ENCODE data around the gene SPAM1. TPM values are rescaled to one million over a fixed set of nuclear protein-coding genes. Genes with fewer than 3 reads are reported as not detected.

Gene SPAM1
- total RNA-seq, 4 donors from 2014 or later: not detected

DNA sequence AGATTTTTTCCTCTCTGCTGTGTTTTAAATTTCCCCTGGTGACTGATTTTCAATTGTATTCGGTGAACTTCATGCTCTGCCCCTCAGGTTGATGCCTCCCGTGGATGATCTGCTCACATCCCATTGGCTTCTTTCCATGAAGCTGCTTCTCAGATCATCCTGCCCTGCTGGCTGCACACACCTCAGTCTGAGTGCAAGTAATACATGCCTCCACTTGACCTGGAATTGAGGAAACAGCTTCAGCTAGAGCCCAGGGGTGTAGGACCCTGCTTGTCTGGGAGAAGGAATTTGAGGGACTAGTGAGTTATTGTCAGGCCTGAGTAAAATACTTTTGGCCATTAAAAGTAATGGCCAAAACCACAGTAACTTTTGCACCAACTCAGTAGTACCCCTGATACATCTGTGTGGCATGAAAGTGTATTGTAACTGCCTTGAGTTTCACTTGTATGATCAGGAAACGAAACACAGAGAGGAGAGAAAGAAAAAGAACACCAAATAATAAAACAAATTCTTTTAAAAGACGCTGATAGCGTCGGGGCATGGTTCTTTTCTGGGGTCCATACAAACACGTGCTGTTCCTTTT is 49.4 kb downstream of the SPAM1 start:
- no peaks in the 10 kb centered on the region for H3K27me3 ChIP-seq
- TF ChIP-seq CTCF (IDR thresholded peaks at IDR 0.05): no peak
- TF ChIP-seq POLR2A (IDR thresholded peaks at IDR 0.05): no peak
- no peak for TF ChIP-seq EP300 (IDR thresholded peaks at IDR 0.05)
- no peak for TF ChIP-seq POLR2AphosphoS5 (IDR thresholded peaks at IDR 0.05)
- no peaks in the 10 kb centered on the region for H3K4me1 ChIP-seq
- no peak overlapping the region for H3K27ac ChIP-seq
- H3K4me3 ChIP-seq: no peak overlapping the region
- WGBS: 40% methylated on average over 7 of the region's 7 CpGs
- DNase-seq (ENCODE audit: low spot score in 2 of 2): no peak
- H3K9me3 ChIP-seq: no peaks in the 10 kb centered on the region
- H3K36me3 ChIP-seq: no peaks in the 10 kb centered on the region

GRCh38 chr7:123975084-123975483 is 50.0 kb downstream of the SPAM1 start:
- H3K9me3 ChIP-seq: no peaks in the 10 kb centered on the region
- H3K27me3 ChIP-seq: no peaks in the 10 kb centered on the region
- no peaks in the 10 kb centered on the region for H3K36me3 ChIP-seq
- no peak for TF ChIP-seq CTCF (IDR thresholded peaks at IDR 0.05)
- no peak for TF ChIP-seq POLR2A (IDR thresholded peaks at IDR 0.05)
- no peak for TF ChIP-seq POLR2AphosphoS5 (IDR thresholded peaks at IDR 0.05)
- no peak for TF ChIP-seq EP300 (IDR thresholded peaks at IDR 0.05)
- H3K27ac ChIP-seq: no peak overlapping the region
- DNase-seq (ENCODE audit: low spot score in 2 of 2): no peak
- no peaks in the 10 kb centered on the region for H3K4me1 ChIP-seq
- H3K4me3 ChIP-seq: no peak overlapping the region

DNA sequence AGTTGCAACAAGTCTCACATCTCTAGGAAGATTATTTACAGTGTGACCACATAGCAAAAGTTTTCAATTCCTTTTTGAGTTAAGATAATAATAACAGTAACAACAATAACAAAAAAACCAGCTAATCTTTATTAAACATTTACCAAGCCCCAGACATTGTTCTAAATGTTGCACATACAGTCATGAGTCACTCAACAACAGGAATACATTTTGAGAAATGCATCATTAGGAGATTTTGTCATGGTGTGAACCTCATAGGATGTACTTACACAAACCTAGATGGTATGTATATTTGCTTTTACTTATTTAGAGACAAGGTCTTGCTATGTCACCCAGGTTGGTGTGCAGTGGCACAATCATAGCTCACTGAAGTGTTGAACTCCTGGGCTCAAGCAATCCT is 52.0 kb downstream of the SPAM1 start:
- TF ChIP-seq CTCF (IDR thresholded peaks at IDR 0.05): no peak
- TF ChIP-seq POLR2AphosphoS5 (IDR thresholded peaks at IDR 0.05): no peak
- TF ChIP-seq EP300 (IDR thresholded peaks at IDR 0.05): no peak
- TF ChIP-seq POLR2A (IDR thresholded peaks at IDR 0.05): no peak
- Histone ChIP-seq H3K9me3 (no peaks in the 10 kb centered on the region), H3K27ac (no peak overlapping the region), H3K27me3 (no peaks in the 10 kb centered on the region), H3K4me3 (no peak overlapping the region), H3K36me3 (no peaks in the 10 kb centered on the region), H3K4me1 (no peaks in the 10 kb centered on the region)
- no peak for DNase-seq (ENCODE audit: low spot score in 2 of 2)

GRCh38 chr7:123979876-123980275 is 54.8 kb downstream of the SPAM1 start:
- Histone ChIP-seq H3K36me3 (no peaks in the 10 kb centered on the region), H3K4me3 (no peak overlapping the region), H3K9me3 (no peaks in the 10 kb centered on the region), H3K27ac (no peak overlapping the region), H3K4me1 (no peaks in the 10 kb centered on the region), H3K27me3 (no peaks in the 10 kb centered on the region)
- TF ChIP-seq CTCF (IDR thresholded peaks at IDR 0.05) (no peak), POLR2AphosphoS5 (IDR thresholded peaks at IDR 0.05) (no peak), POLR2A (IDR thresholded peaks at IDR 0.05) (no peak), EP300 (IDR thresholded peaks at IDR 0.05) (no peak)
- DNase-seq (ENCODE audit: low spot score in 2 of 2): no peak

DNA sequence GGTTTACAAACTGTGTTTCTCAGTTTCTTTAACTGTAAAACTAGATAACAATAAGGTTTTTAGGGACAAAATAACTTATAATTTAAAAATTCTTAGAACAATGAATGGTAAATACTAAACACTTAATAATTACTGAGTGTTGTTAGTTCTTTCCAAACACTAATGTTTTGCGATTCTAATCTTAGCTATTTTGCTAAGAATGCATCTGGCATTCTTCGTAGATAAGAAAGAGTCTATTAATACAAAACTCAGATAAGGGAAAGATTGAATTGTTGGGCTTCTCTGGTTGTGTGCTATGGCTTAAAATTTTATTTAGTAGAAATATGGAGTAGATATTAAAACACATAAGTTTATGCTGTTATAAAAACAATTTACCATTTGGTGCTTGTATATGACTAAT is 62.4 kb downstream of the SPAM1 start:
- no peak for DNase-seq (ENCODE audit: low spot score in 2 of 2)
- H3K36me3 ChIP-seq: no peaks in the 10 kb centered on the region
- no peaks in the 10 kb centered on the region for H3K4me1 ChIP-seq
- no peak overlapping the region for H3K4me3 ChIP-seq
- no peak overlapping the region for H3K27ac ChIP-seq
- WGBS: 82% methylated on average over 2 of the region's 2 CpGs
- no peak for TF ChIP-seq POLR2AphosphoS5 (IDR thresholded peaks at IDR 0.05)
- no peak for TF ChIP-seq EP300 (IDR thresholded peaks at IDR 0.05)
- no peaks in the 10 kb centered on the region for H3K9me3 ChIP-seq
- no peaks in the 10 kb centered on the region for H3K27me3 ChIP-seq

GRCh38 chr7:123992913-123993518 is 68.0 kb downstream of the SPAM1 start:
- TF ChIP-seq EP300 (IDR thresholded peaks at IDR 0.05) (no peak), POLR2A (IDR thresholded peaks at IDR 0.05) (no peak), CTCF (IDR thresholded peaks at IDR 0.05) (no peak), POLR2AphosphoS5 (IDR thresholded peaks at IDR 0.05) (no peak)
- no peak overlapping the region for H3K4me3 ChIP-seq
- no peak overlapping the region for H3K27ac ChIP-seq
- H3K4me1 ChIP-seq: no peaks in the 10 kb centered on the region
- H3K27me3 ChIP-seq: no peaks in the 10 kb centered on the region
- H3K9me3 ChIP-seq: no peaks in the 10 kb centered on the region
- no peak for DNase-seq (ENCODE audit: low spot score in 2 of 2)
- H3K36me3 ChIP-seq: no peaks in the 10 kb centered on the region
- 62% methylated on average over 2 of the region's 2 CpGs for WGBS
